Caki2 (cell line): ENCODE measurements around the gene ADGRF4. TPM values are rescaled to one million over a fixed set of nuclear protein-coding genes. Genes with fewer than 3 reads are reported as not detected.

ENCODE experiments used
- DNase-seq: peaks from one replicate; pipeline ENCODE4 v3.0.0-alpha.2; 2015; ENCODE audit warnings: low read depth
- in situ Hi-C: cut with HindIII; loops from 2 replicates; pipeline ENCODE4 v1.10.0; 2016; ENCODE audit warnings: low sequenced_read_pairs, low pct_unique_long_range_greater_than_20kb, mixed read lengths
- total RNA-seq: library from RNA; depleted of rRNA; stranded (reverse); fragments of >200 nt; shearing (Covaris generic); gene quantifications from 2 replicates; pipeline ENCODE4 v1.2.3, GENCODE V29; 2014; ENCODE audit warnings: low replicate concordance

ADGRF4 gene
- total RNA-seq, 1 experiment from 2014 or later = 3.9 TPM

- no peak for DNase-seq
- in situ Hi-C loops = no loop called here
Observed at GRCh38 chr6:47679322-47679906, 19.0 kb upstream of the ADGRF4 start.

GRCh38 chr6:47680051-47680450, 18.3 kb upstream of the ADGRF4 start:
- in situ Hi-C loops = no loop called here
- no peak for DNase-seq

- DNase-seq = no peak
- in situ Hi-C loops = no loop called here
Observed at GRCh38 chr6:47680724-47681123, 17.7 kb upstream of the ADGRF4 start.

DNA sequence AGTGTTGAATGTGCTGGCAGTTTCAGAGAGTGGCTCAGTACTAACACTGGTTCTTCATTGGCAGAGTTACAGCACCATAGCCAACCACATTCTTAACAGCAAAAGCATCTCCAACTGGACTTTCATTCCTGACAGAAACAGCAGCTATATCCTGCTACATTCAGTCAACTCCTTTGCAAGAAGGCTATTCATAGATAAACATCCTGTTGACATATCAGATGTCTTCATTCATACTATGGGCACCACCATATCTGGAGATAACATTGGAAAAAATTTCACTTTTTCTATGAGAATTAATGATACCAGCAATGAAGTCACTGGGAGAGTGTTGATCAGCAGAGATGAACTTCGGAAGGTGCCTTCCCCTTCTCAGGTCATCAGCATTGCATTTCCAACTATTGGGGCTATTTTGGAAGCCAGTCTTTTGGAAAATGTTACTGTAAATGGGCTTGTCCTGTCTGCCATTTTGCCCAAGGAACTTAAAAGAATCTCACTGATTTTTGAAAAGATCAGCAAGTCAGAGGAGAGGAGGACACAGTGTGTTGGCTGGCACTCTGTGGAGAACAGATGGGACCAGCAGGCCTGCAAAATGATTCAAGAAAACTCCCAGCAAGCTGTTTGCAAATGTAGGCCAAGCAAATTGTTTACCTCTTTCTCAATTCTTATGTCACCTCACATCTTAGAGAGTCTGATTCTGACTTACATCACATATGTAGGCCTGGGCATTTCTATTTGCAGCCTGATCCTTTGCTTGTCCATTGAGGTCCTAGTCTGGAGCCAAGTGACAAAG, 17.0 kb upstream of the ADGRF4 start:
- in situ Hi-C loops = no loop called here
- DNase-seq = no peak

DNA sequence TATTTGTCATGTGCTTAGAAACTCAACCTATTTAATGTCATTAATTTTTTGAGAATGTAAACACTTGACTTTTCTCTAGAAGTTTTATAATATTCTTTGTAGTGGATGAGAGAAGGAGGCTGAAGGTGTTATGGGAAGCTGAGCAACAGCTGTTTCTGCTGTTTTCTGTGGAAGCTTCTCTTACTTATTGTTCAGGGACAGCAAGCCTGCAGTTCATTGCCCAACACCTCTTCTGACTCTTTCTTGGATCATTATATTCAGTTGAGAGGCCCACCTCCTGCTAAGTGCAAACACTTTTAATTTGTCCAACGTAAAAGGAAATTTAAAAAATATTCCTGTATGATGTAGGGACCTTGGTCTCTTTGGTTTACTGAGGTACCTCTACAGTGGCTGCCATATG, 12.0 kb upstream of the ADGRF4 start:
- DNase-seq = no peak
- in situ Hi-C loops = no loop called here

GRCh38 chr6:47687432-47687831, 10.9 kb upstream of the ADGRF4 start:
- no peak for DNase-seq
- in situ Hi-C loops = no loop called here

- DNase-seq = no peak
- in situ Hi-C loops = no loop called here
Observed at GRCh38 chr6:47690214-47690613, 8.2 kb upstream of the ADGRF4 start.

GRCh38 chr6:47690791-47691190, 7.6 kb upstream of the ADGRF4 start:
- no peak for DNase-seq
- in situ Hi-C loops = no loop called here

- in situ Hi-C loops = no loop called here
- no peak for DNase-seq
Observed at GRCh38 chr6:47697925-47698324, 455 bp upstream of the ADGRF4 start.

DNA sequence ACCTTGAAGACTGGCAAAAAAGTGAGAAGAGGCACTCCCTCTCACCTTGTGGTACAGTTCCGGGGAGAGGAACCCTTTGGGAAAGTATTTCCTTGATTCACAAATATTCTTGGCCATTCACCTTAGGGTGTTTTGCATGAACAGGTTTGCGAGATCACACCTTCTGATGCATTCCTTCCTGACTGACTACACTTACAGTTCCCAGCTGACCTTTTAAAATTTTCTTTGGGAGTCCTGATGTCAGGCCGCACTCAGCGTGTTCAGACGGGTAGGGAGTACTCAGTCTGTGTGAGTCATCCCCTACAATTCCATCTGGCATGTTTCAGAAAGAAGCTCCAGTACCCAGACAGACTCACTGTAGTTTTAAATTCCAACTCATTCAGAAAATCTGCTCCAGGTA, 1.7 kb downstream of the ADGRF4 start:
- in situ Hi-C loops = no loop called here
- DNase-seq = peak; percentile 70

DNA sequence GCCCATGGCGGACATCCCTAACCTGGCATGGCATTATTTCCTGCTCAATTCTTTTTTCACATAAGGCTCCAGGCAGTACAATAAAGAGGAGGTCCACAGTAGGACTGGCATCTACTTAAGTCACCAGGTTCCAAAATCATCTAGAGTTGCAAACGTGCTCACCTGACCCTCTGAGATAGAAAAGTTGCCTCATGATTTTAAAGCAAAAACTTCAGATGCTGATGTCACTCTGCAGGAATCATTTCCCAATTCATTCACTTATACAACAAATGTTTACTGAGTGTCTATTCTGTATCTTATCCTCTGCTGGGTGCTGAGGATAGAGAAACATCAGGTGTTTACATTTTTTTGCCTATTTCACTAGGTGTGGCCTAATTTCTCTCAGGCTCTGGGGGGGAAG, 2.2 kb downstream of the ADGRF4 start:
- no peak for DNase-seq
- in situ Hi-C loops = no loop called here

DNA sequence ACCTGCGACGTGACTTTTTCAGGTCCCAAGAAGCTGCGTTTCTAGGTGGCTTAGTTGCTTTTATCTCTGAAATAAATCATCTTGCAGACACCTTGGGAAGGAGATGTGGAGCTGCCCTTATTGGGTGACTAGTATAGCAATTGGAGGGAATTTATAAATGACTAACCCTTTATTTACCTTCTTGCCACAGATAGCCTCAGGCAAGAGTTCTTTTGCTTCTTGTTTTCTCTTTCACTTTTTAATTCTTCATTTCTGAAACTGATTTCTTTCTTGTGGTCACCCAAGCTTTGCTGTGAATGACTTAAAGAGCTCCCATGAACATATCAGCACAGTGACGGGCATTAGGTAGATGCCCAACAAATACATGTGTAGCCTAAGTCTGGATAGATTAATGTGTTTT, 3.0 kb downstream of the ADGRF4 start:
- in situ Hi-C loops = no loop called here
- DNase-seq = peak; percentile 72

- DNase-seq = peak; percentile 54
- in situ Hi-C loops = no loop called here
Observed at GRCh38 chr6:47709160-47709559, 10.8 kb downstream of the ADGRF4 start.

DNA sequence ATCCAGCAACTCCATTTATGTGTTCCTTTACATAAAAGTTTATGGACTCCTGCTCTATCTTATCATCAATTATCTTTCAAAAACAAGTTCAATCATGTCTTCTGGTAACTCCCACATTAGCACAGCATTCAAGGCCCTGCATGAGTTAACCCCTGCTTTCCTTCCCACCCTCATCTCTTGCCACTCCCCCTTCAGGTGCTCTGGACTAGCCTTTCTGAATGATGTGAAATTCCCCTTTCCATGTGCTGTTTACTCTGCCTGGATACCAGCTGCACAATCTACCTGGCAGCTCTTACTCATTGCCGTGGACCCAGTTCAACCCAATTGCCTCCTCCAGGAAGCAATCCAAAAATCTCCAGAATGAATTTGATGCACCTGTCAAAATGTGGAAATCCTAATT, 11.9 kb downstream of the ADGRF4 start:
- no peak for DNase-seq
- in situ Hi-C loops = no loop called here

- in situ Hi-C loops = no loop called here
- no peak for DNase-seq
Observed at GRCh38 chr6:47713200-47713599, 14.8 kb downstream of the ADGRF4 start.

DNA sequence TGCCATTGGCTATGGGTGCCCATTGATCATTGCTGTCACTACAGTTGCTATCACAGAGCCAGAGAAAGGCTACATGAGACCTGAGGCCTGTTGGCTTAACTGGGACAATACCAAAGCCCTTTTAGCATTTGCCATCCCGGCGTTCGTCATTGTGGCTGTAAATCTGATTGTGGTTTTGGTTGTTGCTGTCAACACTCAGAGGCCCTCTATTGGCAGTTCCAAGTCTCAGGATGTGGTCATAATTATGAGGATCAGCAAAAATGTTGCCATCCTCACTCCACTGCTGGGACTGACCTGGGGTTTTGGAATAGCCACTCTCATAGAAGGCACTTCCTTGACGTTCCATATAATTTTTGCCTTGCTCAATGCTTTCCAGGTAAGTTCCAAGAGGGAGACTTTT, 16.4 kb downstream of the ADGRF4 start:
- DNase-seq = no peak
- in situ Hi-C loops = no loop called here

- in situ Hi-C loops = no loop called here
- no peak for DNase-seq
Observed at GRCh38 chr6:47715782-47716181, 17.4 kb downstream of the ADGRF4 start.

DNA sequence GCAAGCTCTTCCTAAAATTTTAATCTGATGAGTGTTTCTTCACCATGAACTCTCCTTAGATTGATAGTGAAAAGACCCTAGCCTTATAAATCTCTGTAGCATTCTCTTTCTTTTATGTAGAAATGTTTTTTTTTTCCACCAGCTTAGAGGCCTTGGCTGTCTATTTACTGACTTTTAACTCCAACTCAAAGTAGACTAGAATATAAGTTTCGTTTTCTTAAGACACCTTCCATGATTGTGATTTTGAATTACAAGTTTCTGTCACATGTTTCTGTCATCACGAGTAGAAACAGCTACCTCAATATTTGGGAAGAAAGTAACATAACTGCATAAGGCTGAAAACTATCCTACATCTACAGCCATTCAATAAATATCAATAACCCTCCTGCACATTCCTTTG, 17.8 kb downstream of the ADGRF4 start:
- in situ Hi-C loops = no loop called here
- DNase-seq = no peak

GRCh38 chr6:47718571-47718970, 20.2 kb downstream of the ADGRF4 start:
- in situ Hi-C loops = no loop called here
- DNase-seq = no peak

GRCh38 chr6:47721189-47721588, 22.8 kb downstream of the ADGRF4 start:
- in situ Hi-C loops = no loop called here
- DNase-seq = no peak
